Measurements from ENCODE around the gene CSTA. TPM values are rescaled to one million over a fixed set of nuclear protein-coding genes. Genes with fewer than 3 reads are reported as not detected.

The CSTA gene
- total RNA-seq, 4 donors from 2014 or later, result 122 to 575 (median 256) TPM

- no peak for TF ChIP-seq CTCF (IDR thresholded peaks at IDR 0.05)
- TF ChIP-seq POLR2A (IDR thresholded peaks at IDR 0.05), result no peak
- 28 to 35% methylated on average over 3 of the region's 3 CpGs for WGBS, 2 donors
- no peak overlapping the region for H3K4me3 ChIP-seq (ENCODE audit: low read depth, poor library complexity, severe bottlenecking)
- intact Hi-C loops (cut with DNase I; ENCODE audit: low total_unique reads), result loop anchor here (5.0 kb wide), 1 partner anchor 81 kb away; no protein-coding TSS in a partner anchor
- no peak for DNase-seq (ENCODE audit: low spot score in 2 of 2)
Measured at GRCh38 chr3:122305818-122306621, 19.0 kb upstream of the CSTA start.

GRCh38 chr3:122306622-122306953 is 18.5 kb upstream of the CSTA start:
- H3K4me3 ChIP-seq (ENCODE audit: low read depth, poor library complexity, severe bottlenecking), result no peak overlapping the region
- WGBS, 2 donors, result 47 to 55% methylated on average over 2 of the region's 2 CpGs
- TF ChIP-seq POLR2A (IDR thresholded peaks at IDR 0.05) (no peak), CTCF (IDR thresholded peaks at IDR 0.05) (no peak)
- intact Hi-C loops (cut with DNase I; ENCODE audit: low total_unique reads), result loop anchor here (5.0 kb wide), 1 partner anchor 81 kb away; no protein-coding TSS in a partner anchor
- no peak for DNase-seq (ENCODE audit: low spot score in 2 of 2)

- intact Hi-C loops (cut with DNase I; ENCODE audit: low total_unique reads), result loop anchor here (5.0 kb wide), 1 partner anchor 80 kb away; no protein-coding TSS in a partner anchor
Measured at GRCh38 chr3:122307094-122307687, 17.9 kb upstream of the CSTA start.

GRCh38 chr3:122307976-122308375 is 17.1 kb upstream of the CSTA start:
- DNase-seq (ENCODE audit: low spot score in 2 of 2), result no peak
- intact Hi-C loops (cut with DNase I; ENCODE audit: low total_unique reads), result loop anchor here (5.0 kb wide), 1 partner anchor 79 kb away; no protein-coding TSS in a partner anchor
- no peak overlapping the region for H3K4me3 ChIP-seq (ENCODE audit: low read depth, poor library complexity, severe bottlenecking)
- TF ChIP-seq CTCF (IDR thresholded peaks at IDR 0.05) (no peak), POLR2A (IDR thresholded peaks at IDR 0.05) (no peak)

More at GRCh38 chr3:122307094-122307687, 17.9 kb upstream of the CSTA start:
- DNase-seq (ENCODE audit: low spot score in 2 of 2), result no peak
- TF ChIP-seq POLR2A (IDR thresholded peaks at IDR 0.05) (no peak), CTCF (IDR thresholded peaks at IDR 0.05) (no peak)
- WGBS, 2 donors, result 77 to 82% methylated on average over 4 of the region's 4 CpGs
- no peak overlapping the region for H3K4me3 ChIP-seq (ENCODE audit: low read depth, poor library complexity, severe bottlenecking)

GRCh38 chr3:122310361-122310760 is 14.7 kb upstream of the CSTA start:
- 34 to 56% methylated on average over 1 of the region's 1 CpG for whole genome bisulfite sequencing, 2 donors
- TF ChIP-seq POLR2A (IDR thresholded peaks at IDR 0.05), result no peak
- no peak for TF ChIP-seq CTCF (IDR thresholded peaks at IDR 0.05)
- H3K4me3 ChIP-seq (ENCODE audit: low read depth, poor library complexity, severe bottlenecking), result no peak overlapping the region
- intact Hi-C loops (cut with DNase I; ENCODE audit: low total_unique reads), result no loop called here
- DNase-seq (ENCODE audit: low spot score in 2 of 2), result no peak
